LoVo (cell line): ENCODE results near the gene JADE3.

Experiments
- DNase-seq: peaks from one replicate; pipeline ENCODE4 v3.0.0-alpha.2; 2016; ENCODE audit warnings: low spot score

JADE3 gene

GRCh38 chrX:46912098-46912602 is at the start of gene JADE3:
TSS of gene JADE3 (plus strand) at chrX:46912421. CDS start at chrX:46984895, 72,474 bp downstream.
- DNase-seq: peak; percentile 75

- DNase-seq: no peak
Measured at GRCh38 chrX:46863072-46863471, 49.1 kb upstream of the JADE3 start.

- no peak for DNase-seq
Measured at GRCh38 chrX:46864606-46865005, 47.6 kb upstream of the JADE3 start.

GRCh38 chrX:46865281-46865680 is 46.9 kb upstream of the JADE3 start:
- no peak for DNase-seq

- no peak for DNase-seq
Measured at GRCh38 chrX:46866726-46867125, 45.5 kb upstream of the JADE3 start.

GRCh38 chrX:46873746-46874145 is 38.5 kb upstream of the JADE3 start:
- DNase-seq: no peak

GRCh38 chrX:46876901-46877300 is 35.3 kb upstream of the JADE3 start:
- DNase-seq: no peak

GRCh38 chrX:46882266-46882665 is 30.0 kb upstream of the JADE3 start:
- DNase-seq: no peak

- DNase-seq: no peak
Measured at GRCh38 chrX:46884799-46885198, 27.4 kb upstream of the JADE3 start.

- no peak for DNase-seq
Measured at GRCh38 chrX:46898207-46898606, 14.0 kb upstream of the JADE3 start.

GRCh38 chrX:46903458-46904242 is 8.6 kb upstream of the JADE3 start:
- peak; percentile 70 for DNase-seq

- no peak for DNase-seq
Measured at GRCh38 chrX:46904626-46905025, 7.6 kb upstream of the JADE3 start.

- no peak for DNase-seq
Measured at GRCh38 chrX:46910415-46910814, 1.8 kb upstream of the JADE3 start.

- peak; percentile 46 for DNase-seq
Measured at GRCh38 chrX:46912603-46913491, 626 bp downstream of the JADE3 start.

GRCh38 chrX:46913667-46914066 is 1.4 kb downstream of the JADE3 start:
- no peak for DNase-seq

- no peak for DNase-seq
Measured at GRCh38 chrX:46916273-46916672, 4.1 kb downstream of the JADE3 start.

- DNase-seq: no peak
Measured at GRCh38 chrX:46917622-46918021, 5.4 kb downstream of the JADE3 start.

GRCh38 chrX:46918434-46918833 is 6.2 kb downstream of the JADE3 start:
- no peak for DNase-seq

GRCh38 chrX:46920235-46920634 is 8.0 kb downstream of the JADE3 start:
- DNase-seq: no peak

GRCh38 chrX:46922611-46923010 is 10.4 kb downstream of the JADE3 start:
- DNase-seq: no peak

GRCh38 chrX:46927718-46928117 is 15.5 kb downstream of the JADE3 start:
- no peak for DNase-seq

GRCh38 chrX:46929439-46930261 is 17.4 kb downstream of the JADE3 start:
- DNase-seq: no peak
